Small intestine (tissue), 7 donors: ENCODE data around the gene KIZ. TPM values are rescaled to one million over a fixed set of nuclear protein-coding genes. Genes with fewer than 3 reads are reported as not detected.

ENCODE experiments used
- DNase-seq, 2 donors: peaks; one replicate each; pipeline versions ENCODE4 v3.0.0 to v3.0.0-alpha.2; 2013
- FAIRE-seq: peaks from 2 replicates; lab custom pipeline; 2012; peaks lifted over from hg19 to GRCh38; lab: Jason Lieb, UNC
- H3K27ac ChIP-seq, 3 donors: one replicate each; pipeline ENCODE4 v1.5.1; 2013; ENCODE audit warnings: low read length in 2 of 3, mild to moderate bottlenecking in 2 of 3, control low read depth in 1 of 3, inconsistent platforms in 1 of 3, low read depth in 1 of 3, moderate library complexity in 1 of 3
- H3K27me3 ChIP-seq, 3 donors: one replicate each; pipeline ENCODE4 v1.6.1; 2013; ENCODE audit warnings: low read length in 3 of 3, inconsistent platforms in 1 of 3; ENCODE audit not compliant: control insufficient read depth in 3 of 3, insufficient read depth in 3 of 3
- H3K36me3 ChIP-seq, 3 donors: one replicate each; pipeline ENCODE4 v1.6.1; 2013; ENCODE audit warnings: low read length in 3 of 3, inconsistent platforms in 1 of 3, low read depth in 1 of 3, mild to moderate bottlenecking in 1 of 3, moderate library complexity in 1 of 3; ENCODE audit not compliant: control insufficient read depth in 3 of 3, insufficient read depth in 2 of 3
- H3K4me1 ChIP-seq, 3 donors: one replicate each; pipeline ENCODE4 v1.6.1; 2013; ENCODE audit warnings: low read length in 2 of 3, inconsistent platforms in 1 of 3, low read depth in 1 of 3, mild to moderate bottlenecking in 1 of 3, moderate library complexity in 1 of 3; ENCODE audit not compliant: control insufficient read depth in 3 of 3, insufficient read depth in 2 of 3
- H3K4me3 ChIP-seq, 3 donors: one replicate each; pipeline ENCODE4 v1.5.1; 2013; ENCODE audit warnings: low read length in 3 of 3, control low read depth in 1 of 3, inconsistent platforms in 1 of 3, low read depth in 1 of 3, mild to moderate bottlenecking in 1 of 3, moderate library complexity in 1 of 3
- H3K9me3 ChIP-seq, 2 donors: one replicate each; pipeline ENCODE4 v1.6.1; 2013; ENCODE audit warnings: low read depth in 1 of 2, low read length in 1 of 2; ENCODE audit not compliant: control insufficient read depth in 2 of 2, insufficient read depth in 1 of 2
- WGBS, 3 donors: extraction: QIAGEN DNeasy Blood & Tissue Kit; methylation state at CpG; one replicate each; pipeline ENCODE4 v1.1.7; 2013; 5-methylcytosine and 5-hydroxymethylcytosine counted together
- polyA plus RNA-seq, 4 donors: library from polyadenylated mRNA; stranded (reverse) in 3 of 4; unstranded in 1 of 4; fragments of 200-250 nt in 3 of 4; fragments of 120-200 nt in 1 of 4; gene quantifications; one replicate each; pipeline versions ENCODE4 v1.2.1 to v1.2.3, GENCODE V29; 2013
- donor health status: healthy with polysubstance abuse.
- donor health status: control.
- donor health status: control.
- donor health status: Bipolar disorder and iron deficiency.
- donor health status: healthy.

KIZ gene
- polyA plus RNA-seq, 4 donors, result 11.7 to 38.4 (median 20.1) TPM

DNA sequence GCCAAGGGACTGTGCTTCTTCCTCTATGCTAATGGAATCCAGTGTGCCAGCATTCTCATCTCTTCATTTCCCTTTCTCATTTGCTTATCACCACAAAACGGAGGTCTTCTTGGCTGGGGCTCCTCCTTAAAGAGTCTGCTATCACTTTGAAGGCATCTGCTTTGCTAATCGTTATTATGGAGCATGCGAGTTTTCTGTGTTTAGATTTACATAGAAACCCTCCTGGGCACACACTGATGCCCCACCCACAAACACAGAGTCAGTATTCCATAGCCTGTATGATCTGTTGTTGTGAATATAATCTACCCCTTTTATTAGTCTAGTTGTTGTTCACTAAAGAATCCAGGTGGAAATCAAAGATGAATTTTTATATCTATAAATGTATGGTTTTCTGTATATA is 93.8 kb downstream of the KIZ start:
- Histone ChIP-seq H3K4me1 (no peaks in the 10 kb centered on the region), H3K27me3 (no peaks in the 10 kb centered on the region), H3K4me3 (no peak overlapping the region), H3K36me3 (peaks cover 0 to 2% (median 0%) of the 10 kb centered on the region in 3 donors), H3K9me3 (no peaks in the 10 kb centered on the region), H3K27ac (no peak overlapping the region)
- no peak for FAIRE-seq
- WGBS, 3 donors, result 75 to 84% (median 81%) methylated on average over 3 of the region's 3 CpGs
- no peak for DNase-seq

- no peaks in the 10 kb centered on the region for H3K4me1 ChIP-seq
- no peaks in the 10 kb centered on the region for H3K9me3 ChIP-seq
- DNase-seq (no peak), FAIRE-seq (no peak)
- H3K4me3 ChIP-seq, result no peak overlapping the region
- WGBS, 3 donors, result 89 to 96% (median 96%) methylated on average over 4 of the region's 4 CpGs
- H3K27me3 ChIP-seq, result no peaks in the 10 kb centered on the region
- no peak overlapping the region for H3K27ac ChIP-seq
- H3K36me3 ChIP-seq, result no peaks in the 10 kb centered on the region
These were observed 98.3 kb downstream of the KIZ start for GRCh38 chr20:21224217-21224616.

DNA sequence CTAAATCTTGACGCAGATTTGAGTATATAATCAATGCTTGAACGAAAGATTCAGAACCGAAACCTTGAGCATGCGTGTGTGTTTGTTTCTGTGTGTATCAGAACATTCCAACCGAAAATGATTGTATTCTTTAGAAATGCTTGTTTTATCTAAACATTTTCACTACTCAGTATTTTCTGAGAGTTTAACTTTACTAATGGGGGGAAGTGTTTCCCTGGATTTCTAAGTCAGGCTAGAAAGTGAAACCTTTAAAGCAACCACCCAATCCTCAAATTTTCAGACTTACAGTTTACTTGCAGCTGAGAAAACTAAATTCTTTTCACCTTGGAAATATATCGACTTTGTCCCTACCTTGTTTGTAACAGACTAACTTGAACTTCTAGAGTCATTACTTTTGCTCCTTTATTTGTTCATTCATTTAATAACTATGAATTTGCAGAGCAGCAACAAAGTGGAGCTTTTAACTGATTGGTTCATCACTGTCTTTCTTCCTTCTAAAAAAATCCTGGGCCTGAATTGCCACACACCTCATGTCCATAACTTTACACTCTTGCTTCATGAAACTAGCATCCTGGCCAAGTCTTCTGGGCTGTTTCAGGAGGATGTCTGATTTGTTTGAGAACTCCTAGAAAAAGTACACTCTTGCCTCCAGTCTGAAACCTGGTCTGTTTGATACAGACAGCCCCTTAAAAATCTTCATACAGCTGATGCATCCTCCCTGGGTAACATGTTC is 99.5 kb downstream of the KIZ start:
- no peak for FAIRE-seq

GRCh38 chr20:21228511-21228910 is 102.6 kb downstream of the KIZ start:
- no peaks in the 10 kb centered on the region for H3K9me3 ChIP-seq
- WGBS, 3 donors, result 73 to 93% (median 82%) methylated on average over 3 of the region's 3 CpGs
- H3K4me1 ChIP-seq, result no peaks in the 10 kb centered on the region
- no peaks in the 10 kb centered on the region for H3K27me3 ChIP-seq
- DNase-seq (no peak), FAIRE-seq (no peak)
- no peak overlapping the region for H3K4me3 ChIP-seq
- peaks cover 2 to 7% (median 3%) of the 10 kb centered on the region in 3 donors for H3K36me3 ChIP-seq
- no peak overlapping the region for H3K27ac ChIP-seq

More for the DNA sequence above, 99.5 kb downstream of the KIZ start:
- 76 to 91% (median 84%) methylated on average over 6 of the region's 6 CpGs for WGBS, 3 donors
- peaks cover 1 to 5% (median 2%) of the 10 kb centered on the region in 3 donors for H3K36me3 ChIP-seq
- no peak overlapping the region for H3K4me3 ChIP-seq
- no peaks in the 10 kb centered on the region for H3K9me3 ChIP-seq
- no peaks in the 10 kb centered on the region for H3K27me3 ChIP-seq
- no peaks in the 10 kb centered on the region for H3K4me1 ChIP-seq
- no peak overlapping the region for H3K27ac ChIP-seq
- DNase-seq, result no peak

DNA sequence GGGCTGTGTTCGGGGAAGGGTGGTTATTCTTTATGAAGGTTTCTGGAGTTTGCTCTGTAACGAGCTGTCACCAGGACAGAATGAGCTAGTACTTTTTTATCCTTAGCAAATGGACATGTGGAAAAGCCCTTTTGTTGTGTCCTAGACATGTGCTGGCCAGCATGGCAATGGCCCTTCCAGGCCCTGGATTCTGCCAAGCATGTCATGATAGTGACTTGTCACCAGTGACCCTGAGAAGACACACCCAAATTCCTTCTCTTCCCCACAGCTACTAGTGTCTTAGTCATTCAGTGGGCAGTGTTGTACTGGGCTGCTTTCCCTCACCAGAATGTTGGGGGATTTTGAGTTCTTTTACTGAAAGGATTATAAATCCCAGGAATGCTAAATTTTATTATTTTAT is 103.3 kb downstream of the KIZ start:
- FAIRE-seq (no peak), DNase-seq (no peak)
- no peaks in the 10 kb centered on the region for H3K4me1 ChIP-seq
- H3K9me3 ChIP-seq, result no peaks in the 10 kb centered on the region
- no peak overlapping the region for H3K27ac ChIP-seq
- no peaks in the 10 kb centered on the region for H3K27me3 ChIP-seq
- 92 to 96% (median 94%) methylated on average over 2 of the region's 2 CpGs for WGBS, 3 donors
- peaks cover 2 to 7% (median 3%) of the 10 kb centered on the region in 3 donors for H3K36me3 ChIP-seq
- no peak overlapping the region for H3K4me3 ChIP-seq

DNA sequence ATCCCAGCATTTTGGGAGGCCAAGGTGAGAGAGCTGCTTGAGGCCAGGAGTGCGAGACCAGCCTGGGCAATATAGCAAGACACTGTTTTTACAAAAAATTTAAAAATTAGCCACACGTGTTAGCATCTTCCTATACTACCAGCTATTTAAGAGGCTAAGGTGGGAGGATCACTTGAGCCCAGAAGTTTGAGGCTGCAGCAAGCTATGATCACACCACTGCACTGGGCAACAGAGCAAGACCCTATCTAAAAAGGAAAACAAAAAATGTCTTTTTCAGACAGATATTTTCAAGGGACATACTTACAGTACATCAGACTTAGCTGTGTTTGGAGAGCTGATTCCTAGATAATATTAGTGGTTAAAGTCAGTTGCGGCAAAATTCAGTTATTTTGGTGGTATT is 104.3 kb downstream of the KIZ start:
- no peak for FAIRE-seq
- no peaks in the 10 kb centered on the region for H3K9me3 ChIP-seq
- no peak overlapping the region for H3K4me3 ChIP-seq
- H3K36me3 ChIP-seq, result peaks cover 2 to 7% (median 3%) of the 10 kb centered on the region in 3 donors
- no peaks in the 10 kb centered on the region for H3K4me1 ChIP-seq
- H3K27ac ChIP-seq, result no peak overlapping the region
- no peak for DNase-seq
- H3K27me3 ChIP-seq, result no peaks in the 10 kb centered on the region
- WGBS, 3 donors, result 94 to 100% (median 95%) methylated on average over 3 of the region's 3 CpGs

DNA sequence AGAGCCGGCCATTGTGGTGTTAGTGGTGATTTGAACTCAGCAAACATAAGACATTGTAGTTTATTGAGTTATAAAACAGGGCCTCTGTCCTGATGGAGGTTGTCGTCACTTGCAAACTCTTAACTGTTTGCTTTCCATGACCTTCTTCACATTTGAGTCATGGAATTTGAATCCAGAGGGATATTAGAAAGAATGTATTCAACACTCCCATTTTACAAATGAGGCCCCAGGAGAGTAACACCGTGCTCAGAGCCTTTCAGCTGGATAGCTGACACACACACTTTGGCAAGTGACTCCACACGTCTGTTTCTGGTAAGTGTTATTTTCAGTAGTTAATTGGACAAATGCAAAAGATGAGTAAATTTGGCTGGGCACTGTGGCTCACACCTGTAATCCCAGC is 104.8 kb downstream of the KIZ start:
- H3K27ac ChIP-seq, result no peak overlapping the region
- no peaks in the 10 kb centered on the region for H3K27me3 ChIP-seq
- no peak for DNase-seq
- H3K4me1 ChIP-seq, result no peaks in the 10 kb centered on the region
- H3K9me3 ChIP-seq, result no peaks in the 10 kb centered on the region
- WGBS, 3 donors, result 87 to 97% (median 87%) methylated on average over 4 of the region's 4 CpGs
- no peak overlapping the region for H3K4me3 ChIP-seq
- peaks cover 2 to 7% (median 3%) of the 10 kb centered on the region in 3 donors for H3K36me3 ChIP-seq
- no peak for FAIRE-seq

- Histone ChIP-seq H3K4me3 (no peak overlapping the region), H3K36me3 (peaks cover 2 to 7% (median 3%) of the 10 kb centered on the region in 3 donors), H3K9me3 (no peaks in the 10 kb centered on the region), H3K27ac (no peak overlapping the region), H3K27me3 (no peaks in the 10 kb centered on the region), H3K4me1 (no peaks in the 10 kb centered on the region)
- WGBS, 3 donors, result 91 to 94% (median 92%) methylated on average over 10 of the region's 10 CpGs
- FAIRE-seq (no peak), DNase-seq (no peak)
These were observed 106.8 kb downstream of the KIZ start for GRCh38 chr20:21232546-21233280.
